B cell (primary cell): Measurements from ENCODE around the gene HOXB3. TPM values are rescaled to one million over a fixed set of nuclear protein-coding genes. Genes with fewer than 3 reads are reported as not detected.

Experiments used
- ATAC-seq: fragments of 200-7000 bp; cut with Tn5 transposase; one replicate; pipeline ENCODE4 v1.10.0; 2021; ENCODE audit warnings: low read depth, mild to moderate bottlenecking, moderate number of reproducible peaks, moderate library complexity
- CTCF ChIA-PET: fragments of 350-600 bp; sonication (Branson Sonifier 250); formaldehyde crosslinking; loops from one replicate; lab custom pipeline; 2021; ENCODE audit warnings: antibody characterized with exemption, inconsistent platforms; lab: Charles Lee
- POLR2A ChIA-PET: fragments of 350-600 bp; sonication (Branson Sonifier 250); formaldehyde crosslinking; loops from one replicate; lab custom pipeline; 2021; ENCODE audit warnings: antibody characterized with exemption; lab: Charles Lee
- DNase-seq: peaks from one replicate; pipeline ENCODE4 v3.0.0; 2013
- H2AFZ ChIP-seq: 2 replicates; pipeline ENCODE4 v1.6.1; 2012; ENCODE audit warnings: mild to moderate bottlenecking, low read depth, low read length; ENCODE audit not compliant: insufficient read depth, poor library complexity, severe bottlenecking
- H3K27ac ChIP-seq, 2 donors: 1 replicate in 1 of 2; 2 replicates in 1 of 2; pipeline ENCODE4 v1.5.1; 2012 to 2013; ENCODE audit warnings: low read length in 2 of 2, mild to moderate bottlenecking in 2 of 2, moderate library complexity in 1 of 2
- H3K27me3 ChIP-seq, 4 experiments: fragments of 200-600 bp in 1 of 4; sonication (generic) in 1 of 4; replicated peaks in 1 of 4; 1 replicate in 2 of 4; 2 replicates in 2 of 4; pipeline versions ENCODE4 v1.6.1 to v1.7.0; 2013 to 2016; ENCODE audit warnings: low read length in 3 of 4, mild to moderate bottlenecking in 2 of 4, mixed read lengths in 1 of 4, moderate library complexity in 1 of 4; ENCODE audit not compliant: insufficient read depth in 4 of 4, control insufficient read depth in 3 of 4; ENCODE audit errors: control extremely low read depth in 1 of 4
- H3K36me3 ChIP-seq, 2 experiments: replicated peaks in 1 of 2; 1 replicate in 1 of 2; 2 replicates in 1 of 2; pipeline versions ENCODE4 v1.6.1 to v1.7.1; 2013; ENCODE audit warnings: low read length in 1 of 2; ENCODE audit not compliant: insufficient read depth in 2 of 2, control insufficient read depth in 1 of 2; ENCODE audit errors: control extremely low read depth in 1 of 2, extremely low read depth in 1 of 2
- H3K4me1 ChIP-seq, 2 donors: fragments of 200-600 bp in 1 of 2; sonication (generic) in 1 of 2; 1 replicate in 1 of 2; 2 replicates in 1 of 2; pipeline versions ENCODE4 v1.5.1 to v1.6.1; 2013 to 2017; ENCODE audit warnings: low read length in 2 of 2; ENCODE audit not compliant: control insufficient read depth in 2 of 2, insufficient read depth in 2 of 2
- H3K4me2 ChIP-seq: replicated peaks from 2 replicates; pipeline ENCODE3; 2012; ENCODE audit warnings: mild to moderate bottlenecking, low read depth, low read length; ENCODE audit not compliant: poor library complexity, severe bottlenecking
- H3K4me3 ChIP-seq, 5 experiments: fragments of 200-600 bp in 1 of 5; sonication (generic) in 1 of 5; 1 replicate in 3 of 5; 2 replicates in 2 of 5; pipeline versions ENCODE4 v1.5.1 to v1.7.0; 2011 to 2016; ENCODE audit warnings: low read length in 4 of 5, mild to moderate bottlenecking in 4 of 5, low read depth in 2 of 5, control low read depth in 1 of 5, moderate library complexity in 1 of 5; ENCODE audit not compliant: insufficient read depth in 1 of 5; ENCODE audit errors: control extremely low read depth in 1 of 5, extremely low read depth in 1 of 5
- H3K79me2 ChIP-seq: fragments of 200-600 bp; sonication (generic); one replicate; pipeline ENCODE4 v1.6.0; 2016; ENCODE audit warnings: low read length; ENCODE audit not compliant: control insufficient read depth, insufficient read depth
- H3K9ac ChIP-seq: fragments of 200-600 bp; sonication (generic); 2 replicates; pipeline ENCODE4 v1.6.1; 2017; ENCODE audit warnings: mild to moderate bottlenecking, low read length, moderate library complexity
- H3K9me3 ChIP-seq, 3 donors: one replicate each; pipeline versions ENCODE4 v1.6.1 to v1.7.1; 2013; ENCODE audit warnings: low read length in 2 of 3; ENCODE audit not compliant: control insufficient read depth in 2 of 3, insufficient read depth in 1 of 3; ENCODE audit errors: control extremely low read depth in 1 of 3
- H4K20me1 ChIP-seq: 2 replicates; pipeline ENCODE4 v1.6.0; 2012; ENCODE audit warnings: mild to moderate bottlenecking, low read length; ENCODE audit not compliant: insufficient read depth, control insufficient read depth, poor library complexity, severe bottlenecking
- H3K27ac Mint-ChIP-seq: one replicate; pipeline ENCODE4 v1.8.0; 2021; ENCODE audit warnings: mixed read lengths
- H3K27me3 Mint-ChIP-seq: one replicate; pipeline ENCODE4 v1.8.0; 2021; ENCODE audit warnings: mixed read lengths
- H3K4me1 Mint-ChIP-seq: one replicate; pipeline ENCODE4 v1.8.0; 2021; ENCODE audit warnings: mixed read lengths
- H3K4me3 Mint-ChIP-seq: one replicate; pipeline ENCODE4 v1.8.0; 2021; ENCODE audit warnings: mixed read lengths
- H3K9me3 Mint-ChIP-seq: one replicate; pipeline ENCODE4 v1.8.0; 2022; ENCODE audit warnings: mixed read lengths; ENCODE audit not compliant: insufficient read depth
- EZH2 ChIP-seq: IDR thresholded peaks from 2 replicates; pipeline ENCODE4 v1.6.1; 2012; ENCODE audit warnings: borderline replicate concordance, low read depth, mild to moderate bottlenecking, moderate library complexity, low read length; ENCODE audit not compliant: insufficient read depth, poor library complexity, severe bottlenecking
- WGBS: methylation state at CpG from one replicate; pipeline ENCODE4 v1.1.5; 2013; ENCODE audit warnings: missing lambda C conversion rate; ENCODE audit not compliant: insufficient coverage; 5-methylcytosine and 5-hydroxymethylcytosine counted together
- intact Hi-C: fragments of 100-400 bp; cut with micrococcal nuclease; formaldehyde crosslinking; loops from one replicate; pipeline ENCODE4 v1.10.0; 2022
- polyA plus RNA-seq: library from polyadenylated mRNA; depleted of rRNA; stranded (reverse); fragments of >200 nt; gene quantifications from 2 replicates; pipeline ENCODE4 v1.2.3, GENCODE V29; 2012
- total RNA-seq, 2 donors: library from RNA; stranded (reverse); fragments of 120-200 nt in 1 of 2; gene quantifications; 1 replicate in 1 of 2; 2 replicates in 1 of 2; pipeline versions ENCODE4 v1.2.3 to v1.2.4, GENCODE V29; 2013 to 2022
- TF ChIP-seq, protein P1 (sequence below): fragments of 200-600 bp; IDR thresholded peaks from one replicate; pipeline ENCODE4 v1.8.0; 2022; ENCODE audit warnings: antibody characterized with exemption, mild to moderate bottlenecking

The HOXB3 gene
- total and polyA plus RNA-seq, 2 donors (not counting 1 experiment from before 2014, with no cell fraction given), result 3.0 to 4.0 TPM

DNA sequence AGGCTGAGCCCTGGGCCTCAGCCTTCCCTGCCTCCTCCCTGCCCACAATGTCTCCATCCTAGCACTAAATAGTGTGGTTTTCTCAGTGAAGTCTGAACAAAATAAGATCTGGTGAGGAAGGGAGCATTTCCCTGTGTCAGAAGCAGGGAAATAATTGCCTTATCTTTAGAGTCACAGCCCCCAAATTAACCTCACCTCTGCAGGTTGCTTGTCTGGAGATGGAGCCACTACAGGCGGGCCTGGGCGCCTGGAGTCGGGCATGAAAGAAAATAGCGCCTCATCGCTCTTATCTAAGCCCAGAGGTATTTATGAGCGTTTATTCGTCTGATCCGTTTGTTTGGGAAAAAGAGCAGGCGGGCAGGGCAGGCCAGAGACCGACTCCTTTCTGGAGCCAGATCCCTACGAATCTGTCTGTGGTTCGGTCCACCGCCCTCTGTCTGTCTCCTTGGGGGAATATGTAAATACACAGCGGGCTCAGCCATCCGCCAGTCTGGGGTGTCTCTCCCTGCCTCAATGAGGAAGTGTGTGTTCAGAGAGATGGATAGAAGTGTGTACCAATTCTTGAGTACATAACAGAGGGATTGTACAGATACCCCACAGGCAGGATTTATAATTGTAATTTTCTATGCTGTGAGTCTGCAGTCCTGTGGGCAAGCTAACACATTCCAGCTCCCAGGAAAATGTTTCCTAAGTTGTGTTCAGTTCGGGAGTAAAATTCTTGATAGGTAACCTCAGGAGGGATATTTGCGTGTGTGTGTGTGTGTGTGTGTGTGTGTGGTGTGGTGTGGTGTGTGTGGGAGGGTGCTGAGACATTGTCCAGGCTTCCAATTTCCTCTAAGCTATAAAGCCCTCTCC, 10.4 kb upstream of the HOXB3 start:
- no peak for ATAC-seq
- Mint-ChIP-seq H3K9me3 (no peaks in the 10 kb centered on the region), H3K4me3 (no peak overlapping the region), H3K27ac (no peak overlapping the region), H3K27me3 (peaks cover 83% of the 10 kb centered on the region), H3K4me1 (peaks cover 31% of the 10 kb centered on the region)
- Histone ChIP-seq H3K4me3 (no peak overlapping the region), H3K4me2 (no peak overlapping the region), H3K4me1 (peaks cover 34 to 41% of the 10 kb centered on the region in 2 donors), H3K79me2 (no peaks in the 10 kb centered on the region), H3K36me3 (no peaks in the 10 kb centered on the region), H3K9me3 (peaks cover 0 to 36% (median 0%) of the 10 kb centered on the region in 3 donors), H4K20me1 (peaks cover 8% of the 10 kb centered on the region), H2AFZ (no peak overlapping the region), H3K27me3 (peaks cover 0 to 100% (median 77%) of the 10 kb centered on the region in 4 experiments), H3K9ac (no peak overlapping the region), H3K27ac (no peak overlapping the region)
- intact Hi-C loops, result no loop called here
- no peak for TF ChIP-seq EZH2
- TF ChIP-seq, protein P1, sequence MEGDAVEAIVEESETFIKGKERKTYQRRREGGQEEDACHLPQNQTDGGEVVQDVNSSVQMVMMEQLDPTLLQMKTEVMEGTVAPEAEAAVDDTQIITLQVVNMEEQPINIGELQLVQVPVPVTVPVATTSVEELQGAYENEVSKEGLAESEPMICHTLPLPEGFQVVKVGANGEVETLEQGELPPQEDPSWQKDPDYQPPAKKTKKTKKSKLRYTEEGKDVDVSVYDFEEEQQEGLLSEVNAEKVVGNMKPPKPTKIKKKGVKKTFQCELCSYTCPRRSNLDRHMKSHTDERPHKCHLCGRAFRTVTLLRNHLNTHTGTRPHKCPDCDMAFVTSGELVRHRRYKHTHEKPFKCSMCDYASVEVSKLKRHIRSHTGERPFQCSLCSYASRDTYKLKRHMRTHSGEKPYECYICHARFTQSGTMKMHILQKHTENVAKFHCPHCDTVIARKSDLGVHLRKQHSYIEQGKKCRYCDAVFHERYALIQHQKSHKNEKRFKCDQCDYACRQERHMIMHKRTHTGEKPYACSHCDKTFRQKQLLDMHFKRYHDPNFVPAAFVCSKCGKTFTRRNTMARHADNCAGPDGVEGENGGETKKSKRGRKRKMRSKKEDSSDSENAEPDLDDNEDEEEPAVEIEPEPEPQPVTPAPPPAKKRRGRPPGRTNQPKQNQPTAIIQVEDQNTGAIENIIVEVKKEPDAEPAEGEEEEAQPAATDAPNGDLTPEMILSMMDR, result no peak
- ChIA-PET POLR2A (interaction anchor here (0.5 to 0.6 kb wide), 2 partner anchors 12 to 25 kb away, joined by 5 to 10 read pairs; partner anchors contain the start of gene HOXB9), CTCF (interaction anchor here (0.6 to 1.7 kb wide), 10 partner anchors 29 to 305 kb away, joined by 3 to 5 read pairs (median 4); no protein-coding TSS in a partner anchor)
- WGBS, result 87% methylated on average over 16 of the region's 17 CpGs
- no peak for DNase-seq

DNA sequence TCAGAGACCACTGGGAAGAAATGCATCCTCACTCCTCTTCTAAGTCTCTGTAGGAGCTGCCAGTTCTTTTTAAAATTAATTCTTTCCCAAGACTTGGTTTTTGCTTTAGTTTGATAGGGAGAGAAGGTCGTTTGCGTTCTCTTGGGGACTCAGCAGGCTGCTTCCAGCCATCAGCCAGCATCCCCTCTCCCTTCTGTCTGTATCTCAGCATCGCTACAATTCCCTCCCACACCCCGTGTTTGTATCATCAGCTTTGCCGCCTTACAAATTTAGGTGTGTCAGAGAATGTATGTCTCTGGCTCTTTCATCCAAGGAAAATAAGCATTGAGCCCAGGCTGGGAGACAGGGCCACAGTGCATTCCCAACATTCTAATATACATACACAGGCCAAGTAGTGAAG, 9.3 kb upstream of the HOXB3 start:
- Histone ChIP-seq H3K4me2 (no peak overlapping the region), H3K4me3 (no peak overlapping the region), H3K36me3 (no peaks in the 10 kb centered on the region), H3K9ac (no peak overlapping the region), H2AFZ (no peak overlapping the region), H3K9me3 (peaks cover 0 to 35% (median 0%) of the 10 kb centered on the region in 3 donors), H3K4me1 (peaks cover 36 to 41% of the 10 kb centered on the region in 2 donors), H3K27me3 (peaks cover 0 to 100% (median 79%) of the 10 kb centered on the region in 4 experiments), H3K27ac (no peak overlapping the region), H4K20me1 (peaks cover 8% of the 10 kb centered on the region), H3K79me2 (no peaks in the 10 kb centered on the region)
- CTCF ChIA-PET, result interaction anchor here (1.0 to 1.1 kb wide), 2 partner anchors 9 kb away, joined by 3 to 6 read pairs; no protein-coding TSS in a partner anchor
- 100% methylated on average over 2 of the region's 5 CpGs for WGBS
- DNase-seq (peak; percentile 11), ATAC-seq (no peak)
- no peak for TF ChIP-seq EZH2
- TF ChIP-seq, protein P1, result no peak
- H3K27me3 Mint-ChIP-seq, result peaks cover 83% of the 10 kb centered on the region
- intact Hi-C loops, result loop anchor here (5.0 kb wide), 1 partner anchor 128 kb away; the partner anchor contains the start of gene HOXB13
- H3K4me3 Mint-ChIP-seq, result peak overlapping the region; percentile 37
- H3K4me1 Mint-ChIP-seq, result peaks cover 31% of the 10 kb centered on the region
- POLR2A ChIA-PET, result no interaction called here
- no peaks in the 10 kb centered on the region for H3K9me3 Mint-ChIP-seq
- H3K27ac Mint-ChIP-seq, result no peak overlapping the region
